Gastroesophageal sphincter (tissue), 4 donors: ENCODE measurements around the gene KCTD1. TPM values are rescaled to one million over a fixed set of nuclear protein-coding genes. Genes with fewer than 3 reads are reported as not detected.

Experiments used
- ATAC-seq: fragments of 150-250 bp; one replicate; pipeline ENCODE4 v1.9.1; 2016; ENCODE audit warnings: mild to moderate bottlenecking, moderate library complexity
- H3K27ac ChIP-seq, 4 donors: fragments of 200-600 bp; sonication (generic) in 3 of 4; 1 replicate in 3 of 4; 2 replicates in 1 of 4; pipeline ENCODE4 v1.5.1; 2016 to 2019
- H3K27me3 ChIP-seq: fragments of 200-600 bp; sonication (generic); one replicate; pipeline ENCODE4 v1.5.1; 2019
- H3K36me3 ChIP-seq, 2 donors: fragments of 200-600 bp; sonication (generic); one replicate each; pipeline ENCODE4 v1.5.1; 2019; ENCODE audit warnings: control low read depth in 1 of 2
- H3K4me1 ChIP-seq, 3 donors: fragments of 200-600 bp; sonication (generic); 1 replicate in 2 of 3; 2 replicates in 1 of 3; pipeline ENCODE4 v1.5.1; 2016 to 2019; ENCODE audit warnings: control low read depth in 2 of 3
- H3K4me3 ChIP-seq, 2 donors: fragments of 200-600 bp; sonication (generic); one replicate each; pipeline ENCODE4 v1.5.1; 2019; ENCODE audit warnings: mild to moderate bottlenecking in 1 of 2, moderate library complexity in 1 of 2
- H3K9me3 ChIP-seq, 3 donors: fragments of 200-600 bp; sonication (generic); one replicate each; pipeline ENCODE4 v1.5.1; 2017 to 2019; ENCODE audit warnings: control low read depth in 2 of 3
- CTCF ChIP-seq, 4 experiments: fragments of 200-600 bp in 2 of 4; fragments of 450-650 bp in 2 of 4; sonication (generic) in 1 of 4; IDR thresholded peaks; one replicate each; pipeline ENCODE4 v1.5.1; 2017 to 2019; ENCODE audit warnings: antibody characterized with exemption in 4 of 4, mild to moderate bottlenecking in 2 of 4, moderate library complexity in 2 of 4
- EP300 ChIP-seq: sonication (generic); formaldehyde crosslinking; IDR thresholded peaks from one replicate; pipeline ENCODE4 v1.6.1; 2017; ENCODE audit warnings: antibody characterized with exemption, mild to moderate bottlenecking
- POLR2A ChIP-seq, 2 donors: fragments of 450-650 bp; IDR thresholded peaks; one replicate each; pipeline ENCODE4 v1.6.1; 2017; ENCODE audit warnings: antibody characterized with exemption in 2 of 2, mild to moderate bottlenecking in 2 of 2, moderate library complexity in 1 of 2
- POLR2AphosphoS5 ChIP-seq: sonication (generic); formaldehyde crosslinking; IDR thresholded peaks from one replicate; pipeline ENCODE4 v1.6.1; 2017; ENCODE audit warnings: antibody characterized with exemption
- WGBS, 2 donors: methylation state at CpG; one replicate each; pipeline ENCODE4 v1.1.5; 2018; ENCODE audit warnings: low coverage in 1 of 2; 5-methylcytosine and 5-hydroxymethylcytosine counted together
- total RNA-seq, 4 donors: library from RNA; depleted of rRNA; stranded (reverse); fragments of >200 nt; gene quantifications; one replicate each; pipeline ENCODE4 v1.1.0, GENCODE V29; 2016

The KCTD1 gene
- total RNA-seq, 4 donors from 2014 or later, result 13.6 to 17.1 (median 16.6) TPM

- Histone ChIP-seq H3K9me3 (no peaks in the 10 kb centered on the region), H3K4me3 (no peak overlapping the region), H3K4me1 (no peaks in the 10 kb centered on the region), H3K27me3 (peaks cover 15% of the 10 kb centered on the region), H3K27ac (no peak overlapping the region), H3K36me3 (no peaks in the 10 kb centered on the region)
- WGBS, 2 donors, result 68 to 79% methylated on average over 3 of the region's 3 CpGs
- no peak for ATAC-seq
- TF ChIP-seq POLR2A (IDR thresholded peaks at IDR 0.05), result no peak
- TF ChIP-seq EP300, result no peak
- TF ChIP-seq CTCF (IDR thresholded peaks at IDR 0.05), result no peak
- TF ChIP-seq POLR2AphosphoS5, result no peak
Observed at GRCh38 chr18:26556573-26556972, 8.2 kb upstream of the KCTD1 start.

DNA sequence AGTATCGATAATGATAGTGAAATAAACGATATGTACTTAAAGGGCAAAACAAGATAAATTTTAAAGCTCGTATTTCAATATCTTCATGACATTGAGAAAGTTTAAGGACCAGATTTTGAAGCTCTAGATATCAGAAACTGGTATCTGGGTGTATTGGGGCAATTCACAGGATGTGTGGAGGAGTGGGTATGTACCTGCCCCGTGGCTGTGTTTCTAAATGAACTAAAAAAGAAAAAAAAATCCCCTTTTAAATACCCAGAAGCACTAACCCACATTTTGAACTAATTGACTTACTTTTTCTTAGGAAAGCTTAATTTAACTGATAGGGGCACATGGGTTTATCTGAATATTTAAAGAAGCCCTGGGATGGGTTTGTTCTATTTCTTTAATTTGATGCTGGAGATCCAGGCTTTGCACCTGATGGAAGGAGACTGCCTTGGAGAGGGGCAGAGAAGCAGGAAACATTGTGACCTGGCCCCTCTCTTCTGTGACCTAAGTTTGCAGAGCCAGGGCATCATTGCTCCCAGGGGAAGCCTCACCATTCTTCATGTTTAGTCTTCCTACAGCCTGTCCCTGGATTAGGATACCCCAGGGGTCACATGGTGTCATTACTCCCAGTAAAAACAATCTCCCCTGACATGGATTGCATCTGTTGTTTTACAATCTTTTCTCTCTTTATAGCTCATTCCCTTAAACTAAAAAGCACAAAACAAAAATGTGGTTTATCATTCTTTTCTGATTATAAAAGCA lies 7.6 kb upstream of the KCTD1 start:
- Histone ChIP-seq H3K9me3 (no peaks in the 10 kb centered on the region), H3K36me3 (no peaks in the 10 kb centered on the region), H3K4me1 (peaks cover 0 to 4% (median under 1%) of the 10 kb centered on the region in 3 donors), H3K27me3 (peaks cover 21% of the 10 kb centered on the region), H3K4me3 (no peak overlapping the region), H3K27ac (no peak overlapping the region)
- TF ChIP-seq POLR2A (IDR thresholded peaks at IDR 0.05) (no peak), CTCF (IDR thresholded peaks at IDR 0.05) (no peak), EP300 (no peak), POLR2AphosphoS5 (no peak)
- no peak for ATAC-seq
- 83 to 89% methylated on average over 4 of the region's 4 CpGs for WGBS, 2 donors

DNA sequence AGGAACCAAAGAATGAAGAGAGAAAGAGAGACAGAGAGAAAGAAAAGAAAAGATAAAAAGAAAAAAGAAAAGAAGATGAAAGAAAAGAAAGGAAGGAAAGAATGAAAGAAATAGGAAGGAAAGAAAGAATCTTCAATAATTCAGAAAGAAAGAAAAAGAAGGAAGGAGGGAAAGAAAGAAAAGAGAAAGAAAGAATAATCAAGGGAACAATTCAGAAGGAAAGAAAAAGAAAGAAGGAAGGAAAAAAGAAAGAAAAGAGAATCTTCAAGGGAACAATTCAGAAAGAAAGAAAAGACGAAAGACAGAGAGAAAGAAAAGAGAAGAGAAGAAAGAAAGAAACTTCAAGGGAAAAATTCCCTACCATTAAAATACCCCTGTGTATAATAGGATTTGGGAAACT lies 5.6 kb upstream of the KCTD1 start:
- no peaks in the 10 kb centered on the region for H3K36me3 ChIP-seq
- no peak for ATAC-seq
- H3K9me3 ChIP-seq, result no peaks in the 10 kb centered on the region
- H3K27ac ChIP-seq, result no peak overlapping the region
- H3K4me1 ChIP-seq, result peaks cover 0 to 24% (median 12%) of the 10 kb centered on the region in 3 donors
- no peak overlapping the region for H3K4me3 ChIP-seq
- WGBS, 2 donors, result 92% methylated on average over 1 of the region's 1 CpG; no CpG with 5 or more reads in 1 of the 2 donors
- peaks cover 34% of the 10 kb centered on the region for H3K27me3 ChIP-seq
- TF ChIP-seq POLR2A (IDR thresholded peaks at IDR 0.05) (no peak), POLR2AphosphoS5 (no peak), EP300 (no peak), CTCF (IDR thresholded peaks at IDR 0.05) (no peak)

- Histone ChIP-seq H3K27ac (peak overlapping the region in 2 of 4 donors; percentile 24 to 83), H3K27me3 (peaks cover 34% of the 10 kb centered on the region), H3K36me3 (no peaks in the 10 kb centered on the region), H3K9me3 (no peaks in the 10 kb centered on the region), H3K4me3 (peak overlapping the region in 1 of 2 donors; percentile 84), H3K4me1 (peaks cover 0 to 44% (median 12%) of the 10 kb centered on the region in 3 donors)
- TF ChIP-seq POLR2AphosphoS5 (no peak), CTCF (IDR thresholded peaks at IDR 0.05) (no peak), POLR2A (IDR thresholded peaks at IDR 0.05) (no peak), EP300 (no peak)
- no peak for ATAC-seq
- 56 to 63% methylated on average over 4 of the region's 4 CpGs for WGBS, 2 donors
Observed at GRCh38 chr18:26551695-26552081, 3.3 kb upstream of the KCTD1 start.
